GM21381 (cell line): ENCODE data around the gene EIF3I.
"Not testable (repeated sequence)": the region's sequence is repeated elsewhere in the genome, so short reads cannot be mapped to it uniquely, and the experiment has no call there.

ENCODE experiments used
- ATAC-seq: cut with Tn5 transposase; IDR thresholded peaks from one replicate; pipeline ENCODE4 v1.9.1; 2021; ENCODE audit warnings: mild to moderate bottlenecking, moderate library complexity; ENCODE audit not compliant: unreplicated experiment

The EIF3I gene

GRCh38 chr1:32231843-32232432, 9.7 kb downstream of the EIF3I start:
- ATAC-seq = no peak

GRCh38 chr1:32232558-32233304, 10.5 kb downstream of the EIF3I start:
- ATAC-seq = no peak

GRCh38 chr1:32234792-32235191, 12.6 kb downstream of the EIF3I start:
- no peak for ATAC-seq

GRCh38 chr1:32239337-32239736, 17.1 kb downstream of the EIF3I start:
- no peak for ATAC-seq

- no peak for ATAC-seq
These were observed 17.6 kb downstream of the EIF3I start for GRCh38 chr1:32239790-32240139.

- ATAC-seq = peak; percentile 38
These were observed 18.1 kb downstream of the EIF3I start for GRCh38 chr1:32240140-32240951.

- peak; percentile 43 for ATAC-seq
These were observed 19.0 kb downstream of the EIF3I start for GRCh38 chr1:32241001-32241763.

- ATAC-seq = no peak
These were observed 20.2 kb downstream of the EIF3I start for GRCh38 chr1:32242341-32242851.

GRCh38 chr1:32246888-32247273, 24.7 kb downstream of the EIF3I start, which contains the start of gene FAM167B:
TSS of gene FAM167B (plus strand) at chr1:32247222. CDS start at chr1:32247422, 200 bp downstream.
- ATAC-seq = no peak

- ATAC-seq = no peak
These were observed 25.2 kb downstream of the EIF3I start for GRCh38 chr1:32247452-32247851.

GRCh38 chr1:32247983-32248889, 26.0 kb downstream of the EIF3I start:
- ATAC-seq = no peak

- ATAC-seq = no peak
These were observed 27.8 kb downstream of the EIF3I start for GRCh38 chr1:32249831-32250525.

GRCh38 chr1:32250893-32251716, 28.9 kb downstream of the EIF3I start, which contains the start of gene LCK:
TSS of gene LCK (plus strand) at chr1:32251265. CDS start at chr1:32274330, 23,065 bp downstream.
- ATAC-seq = no peak

- ATAC-seq = no peak
These were observed 33.2 kb downstream of the EIF3I start for GRCh38 chr1:32255072-32256071.

- no peak for ATAC-seq
These were observed 34.4 kb downstream of the EIF3I start for GRCh38 chr1:32256473-32257226.

- ATAC-seq = no peak
These were observed 35.0 kb downstream of the EIF3I start for GRCh38 chr1:32257227-32257508.

- not testable (repeated sequence) for ATAC-seq
These were observed 41.0 kb downstream of the EIF3I start for GRCh38 chr1:32263236-32263593.
